ENCODE data around the gene CSRNP3. TPM values are rescaled to one million over a fixed set of nuclear protein-coding genes. Genes with fewer than 3 reads are reported as not detected.

Gene CSRNP3
- total and polyA plus RNA-seq, 8 donors = under 0.01 to 9.9 (median 0.58) TPM; not detected in 1

DNA sequence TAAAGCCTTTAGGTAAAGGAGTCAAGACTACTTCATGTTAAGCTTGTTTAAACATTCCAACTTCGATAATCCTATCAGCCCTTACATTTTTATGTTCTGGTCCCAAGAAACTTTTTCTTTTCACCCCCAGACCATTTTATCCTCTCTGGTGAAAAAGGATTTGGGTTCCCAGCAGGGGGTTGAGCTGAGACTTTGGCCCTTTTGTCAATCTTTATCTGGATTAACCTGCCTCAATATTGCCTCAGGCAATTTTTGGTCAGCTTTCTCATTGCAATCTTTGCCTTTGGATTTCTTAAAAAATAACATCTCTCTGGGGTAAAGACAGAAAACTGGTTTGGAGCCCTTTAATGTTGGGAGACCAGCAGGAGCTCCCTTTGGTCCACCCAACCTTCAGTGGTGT, 33.9 kb upstream of the CSRNP3 start:
- TF ChIP-seq EP300 (IDR thresholded peaks at IDR 0.05) (no peak), POLR2A (IDR thresholded peaks at IDR 0.05) (no peak), POLR2AphosphoS5 (IDR thresholded peaks at IDR 0.05) (no peak)
- TF ChIP-seq, protein P1, sequence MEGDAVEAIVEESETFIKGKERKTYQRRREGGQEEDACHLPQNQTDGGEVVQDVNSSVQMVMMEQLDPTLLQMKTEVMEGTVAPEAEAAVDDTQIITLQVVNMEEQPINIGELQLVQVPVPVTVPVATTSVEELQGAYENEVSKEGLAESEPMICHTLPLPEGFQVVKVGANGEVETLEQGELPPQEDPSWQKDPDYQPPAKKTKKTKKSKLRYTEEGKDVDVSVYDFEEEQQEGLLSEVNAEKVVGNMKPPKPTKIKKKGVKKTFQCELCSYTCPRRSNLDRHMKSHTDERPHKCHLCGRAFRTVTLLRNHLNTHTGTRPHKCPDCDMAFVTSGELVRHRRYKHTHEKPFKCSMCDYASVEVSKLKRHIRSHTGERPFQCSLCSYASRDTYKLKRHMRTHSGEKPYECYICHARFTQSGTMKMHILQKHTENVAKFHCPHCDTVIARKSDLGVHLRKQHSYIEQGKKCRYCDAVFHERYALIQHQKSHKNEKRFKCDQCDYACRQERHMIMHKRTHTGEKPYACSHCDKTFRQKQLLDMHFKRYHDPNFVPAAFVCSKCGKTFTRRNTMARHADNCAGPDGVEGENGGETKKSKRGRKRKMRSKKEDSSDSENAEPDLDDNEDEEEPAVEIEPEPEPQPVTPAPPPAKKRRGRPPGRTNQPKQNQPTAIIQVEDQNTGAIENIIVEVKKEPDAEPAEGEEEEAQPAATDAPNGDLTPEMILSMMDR (IDR thresholded peaks at IDR 0.05) = no peak
- WGBS, 5 donors = 33 to 66% (median 49%) methylated on average over 1 of the region's 1 CpG
- H3K36me3 ChIP-seq = no peaks in the 10 kb centered on the region

DNA sequence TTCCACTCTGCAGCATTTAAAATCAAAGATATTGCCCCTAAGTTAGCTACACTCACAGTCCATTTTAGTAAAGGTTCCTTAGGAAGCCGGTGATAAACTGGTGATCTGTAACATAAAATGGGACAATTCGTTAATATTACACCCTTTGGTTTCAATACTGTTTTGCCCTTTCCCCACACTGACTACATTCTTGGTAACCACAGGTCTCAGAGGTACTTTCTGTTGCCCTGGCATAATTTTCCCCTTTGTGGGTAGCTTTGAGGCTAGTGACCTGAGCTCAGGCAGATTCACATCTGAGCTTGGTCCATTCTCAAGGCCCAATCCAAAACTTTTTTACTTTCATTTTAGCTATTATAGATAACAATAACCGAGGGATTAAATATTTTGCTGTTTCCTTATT, 32.9 kb upstream of the CSRNP3 start:
- Histone ChIP-seq H3K4me3 (no peak overlapping the region), H3K4me1 (no peaks in the 10 kb centered on the region), H3K27ac (no peak overlapping the region), H3K9me3 (no peaks in the 10 kb centered on the region), H3K27me3 (no peaks in the 10 kb centered on the region), H3K36me3 (no peaks in the 10 kb centered on the region)
- no peak for DNase-seq
- 76 to 83% (median 81%) methylated on average over 3 of the region's 3 CpGs for WGBS, 5 donors
- no peak for TF ChIP-seq EP300 (IDR thresholded peaks at IDR 0.05)
- TF ChIP-seq, protein P1 (IDR thresholded peaks at IDR 0.05) = no peak
- TF ChIP-seq POLR2AphosphoS5 (IDR thresholded peaks at IDR 0.05) = no peak
- TF ChIP-seq POLR2A (IDR thresholded peaks at IDR 0.05) = no peak
- intact Hi-C loops (cut with DNase I; ENCODE audit: low total_unique reads) = no loop called here

More for the DNA sequence above, 33.9 kb upstream of the CSRNP3 start:
- intact Hi-C loops (cut with DNase I; ENCODE audit: low total_unique reads) = no loop called here
- no peaks in the 10 kb centered on the region for H3K9me3 ChIP-seq
- no peak overlapping the region for H3K4me3 ChIP-seq
- no peaks in the 10 kb centered on the region for H3K27me3 ChIP-seq
- H3K4me1 ChIP-seq = no peaks in the 10 kb centered on the region
- H3K27ac ChIP-seq = no peak overlapping the region
- no peak for DNase-seq

DNA sequence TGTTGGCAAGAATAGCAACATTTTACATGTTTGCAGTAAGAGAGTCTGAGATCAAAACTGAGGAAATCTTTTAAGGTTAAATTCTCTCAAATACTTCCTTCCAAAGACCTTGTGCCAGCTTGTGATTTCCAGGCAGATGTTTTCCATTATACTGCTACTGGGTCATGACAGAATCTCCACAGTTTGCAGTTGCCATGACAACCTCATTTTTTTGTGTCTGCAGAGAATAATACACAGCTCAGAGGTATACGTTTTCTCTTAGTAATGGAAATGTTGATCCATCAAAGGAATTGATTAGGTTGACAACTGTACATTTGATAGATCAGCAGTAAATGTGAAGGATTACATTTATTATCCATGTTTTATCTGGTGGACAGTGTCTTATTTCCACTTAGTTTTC, 29.1 kb upstream of the CSRNP3 start:
- peak in 1 of 2 donors; percentile 80 for DNase-seq
- Histone ChIP-seq H3K9me3 (no peaks in the 10 kb centered on the region), H3K4me1 (no peaks in the 10 kb centered on the region), H3K27ac (no peak overlapping the region), H3K36me3 (no peaks in the 10 kb centered on the region), H3K27me3 (no peaks in the 10 kb centered on the region), H3K4me3 (no peak overlapping the region)
- TF ChIP-seq POLR2AphosphoS5 (IDR thresholded peaks at IDR 0.05) (no peak), POLR2A (IDR thresholded peaks at IDR 0.05) (no peak)
- 5 to 13% (median 10%) methylated on average over 1 of the region's 1 CpG for WGBS, 5 donors
- intact Hi-C loops (cut with DNase I; ENCODE audit: low total_unique reads) = no loop called here

DNA sequence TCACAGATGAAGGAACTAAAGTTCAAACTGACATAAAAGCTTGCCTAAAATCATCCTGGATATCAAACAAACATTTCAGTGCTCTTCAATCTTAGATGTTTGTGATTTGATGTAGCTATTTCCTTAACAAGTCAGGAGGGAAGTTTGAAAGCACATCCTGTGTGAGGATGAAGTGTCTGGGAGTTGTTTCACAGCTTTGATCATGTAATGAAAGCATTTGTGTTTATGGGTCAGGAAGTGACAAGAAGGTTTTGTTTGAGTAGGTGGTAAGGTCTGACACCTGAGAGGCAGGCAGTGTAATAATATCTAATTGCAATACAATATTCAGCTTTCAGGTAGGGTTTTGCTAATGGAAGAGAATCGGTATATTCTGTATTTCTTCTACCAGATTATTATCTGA, 26.0 kb upstream of the CSRNP3 start:
- TF ChIP-seq, protein P1 (IDR thresholded peaks at IDR 0.05) = no peak
- TF ChIP-seq POLR2A (IDR thresholded peaks at IDR 0.05) = no peak
- no peak for TF ChIP-seq EP300 (IDR thresholded peaks at IDR 0.05)
- TF ChIP-seq POLR2AphosphoS5 (IDR thresholded peaks at IDR 0.05) = no peak
- 80 to 95% (median 85%) methylated on average over 1 of the region's 1 CpG for WGBS, 5 donors
- H3K27ac ChIP-seq = no peak overlapping the region

DNA sequence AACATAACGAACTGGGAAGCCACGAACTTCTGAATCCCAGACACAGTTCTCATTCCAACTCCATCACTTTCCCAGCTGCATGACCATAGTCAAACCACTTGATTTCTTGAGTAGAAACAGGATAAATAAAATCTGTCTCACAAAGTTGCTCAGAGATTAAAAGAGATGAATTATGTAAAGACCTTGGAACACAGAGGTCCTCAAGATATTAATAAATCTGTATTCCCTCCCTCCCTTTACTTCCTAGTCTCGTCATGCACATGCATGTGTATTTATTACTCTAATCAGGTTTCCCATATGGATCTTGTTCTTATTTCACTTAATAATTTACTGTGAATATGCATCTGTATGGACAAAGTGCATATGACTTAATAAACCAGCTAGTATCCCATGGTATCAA, 21.1 kb upstream of the CSRNP3 start:
- Histone ChIP-seq H3K4me3 (no peak overlapping the region), H3K4me1 (no peaks in the 10 kb centered on the region), H3K36me3 (no peaks in the 10 kb centered on the region), H3K9me3 (no peaks in the 10 kb centered on the region), H3K27me3 (no peaks in the 10 kb centered on the region), H3K27ac (no peak overlapping the region)
- intact Hi-C loops (cut with DNase I; ENCODE audit: low total_unique reads) = no loop called here
- peak in 1 of 2 donors; percentile 37 for DNase-seq
- 50 to 58% (median 54%) methylated on average over 3 of the region's 3 CpGs for WGBS, 5 donors
- no peak for TF ChIP-seq POLR2A (IDR thresholded peaks at IDR 0.05)
- TF ChIP-seq EP300 (IDR thresholded peaks at IDR 0.05) = no peak
- no peak for TF ChIP-seq POLR2AphosphoS5 (IDR thresholded peaks at IDR 0.05)
- TF ChIP-seq, protein P1 (IDR thresholded peaks at IDR 0.05) = no peak

More for the DNA sequence above, 26.0 kb upstream of the CSRNP3 start:
- no peaks in the 10 kb centered on the region for H3K27me3 ChIP-seq
- no peak overlapping the region for H3K4me3 ChIP-seq
- no peaks in the 10 kb centered on the region for H3K9me3 ChIP-seq
- DNase-seq = peak in 1 of 2 donors; percentile 39
- no peaks in the 10 kb centered on the region for H3K4me1 ChIP-seq
- intact Hi-C loops (cut with DNase I; ENCODE audit: low total_unique reads) = no loop called here
- no peaks in the 10 kb centered on the region for H3K36me3 ChIP-seq

All from stomach (tissue), 9 donors.